Measurements from ENCODE around the gene SFMBT1.

Gene SFMBT1

GRCh38 chr3:52880047-52880446 is 165.8 kb downstream of the SFMBT1 start:
- DNase-seq: no peak

GRCh38 chr3:52879581-52879980 is 166.3 kb downstream of the SFMBT1 start:
- no peak for DNase-seq

DNA sequence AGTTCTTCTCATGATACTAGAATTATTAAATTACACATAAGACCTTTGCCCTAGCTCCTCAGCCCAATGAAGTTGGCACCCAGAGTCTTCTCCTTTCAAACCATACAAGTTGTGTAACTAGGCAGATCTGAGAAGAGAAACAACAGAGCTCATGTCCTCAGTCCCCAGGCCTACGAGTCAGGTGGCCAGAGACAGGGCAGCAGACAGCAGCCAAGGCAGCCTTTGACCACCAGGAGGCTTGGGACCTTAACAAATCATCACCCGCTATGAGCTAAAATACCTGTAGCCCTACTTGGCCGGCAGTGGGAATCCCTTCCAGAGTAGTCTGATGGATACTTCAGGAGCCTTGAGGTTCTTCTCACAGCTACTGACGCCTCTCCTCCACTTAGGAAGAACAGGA is 166.8 kb downstream of the SFMBT1 start:
- DNase-seq: no peak

- no peak for DNase-seq
Observed at GRCh38 chr3:52877085-52877484, 168.8 kb downstream of the SFMBT1 start.

GRCh38 chr3:52874864-52875587 is 170.8 kb downstream of the SFMBT1 start:
- DNase-seq: no peak

- DNase-seq: no peak
Observed at GRCh38 chr3:52874160-52874701, 171.6 kb downstream of the SFMBT1 start.

DNA sequence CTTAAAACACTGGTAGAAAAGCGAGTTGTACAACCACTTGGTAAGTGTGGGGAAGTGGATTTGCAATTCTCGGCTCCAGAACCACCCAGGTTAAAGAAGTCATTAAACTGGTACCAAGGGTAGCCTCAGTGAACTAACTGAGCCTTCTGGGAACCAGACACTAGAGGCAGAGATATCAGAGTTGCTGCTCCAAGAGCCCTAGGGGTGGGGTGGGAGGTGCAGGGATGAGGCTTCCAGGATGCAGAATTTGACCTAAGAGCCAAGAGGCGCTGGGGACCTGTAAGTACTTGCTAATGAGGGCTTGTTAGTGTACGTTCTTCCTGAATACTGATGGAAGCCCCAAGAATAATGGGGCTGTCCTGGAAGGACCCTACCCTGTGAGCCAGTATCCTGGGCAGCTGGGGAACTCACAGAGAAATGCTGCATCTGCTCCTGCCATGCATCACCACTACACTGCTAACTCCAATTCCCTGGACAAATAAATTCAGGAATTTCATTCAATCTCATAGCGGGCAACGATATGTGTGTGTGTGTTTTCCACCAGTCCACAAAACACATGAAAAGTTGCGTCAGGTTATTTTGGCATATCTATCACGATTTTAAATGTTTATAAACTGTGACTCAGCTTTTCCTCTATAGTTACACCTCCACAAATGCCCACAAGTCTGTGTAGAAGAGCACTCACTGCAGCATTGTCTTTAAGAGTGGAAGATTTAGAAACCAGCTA is 172.3 kb downstream of the SFMBT1 start:
- no peak for DNase-seq

- no peak for DNase-seq
Observed at GRCh38 chr3:52872245-52872644, 173.6 kb downstream of the SFMBT1 start.

DNA sequence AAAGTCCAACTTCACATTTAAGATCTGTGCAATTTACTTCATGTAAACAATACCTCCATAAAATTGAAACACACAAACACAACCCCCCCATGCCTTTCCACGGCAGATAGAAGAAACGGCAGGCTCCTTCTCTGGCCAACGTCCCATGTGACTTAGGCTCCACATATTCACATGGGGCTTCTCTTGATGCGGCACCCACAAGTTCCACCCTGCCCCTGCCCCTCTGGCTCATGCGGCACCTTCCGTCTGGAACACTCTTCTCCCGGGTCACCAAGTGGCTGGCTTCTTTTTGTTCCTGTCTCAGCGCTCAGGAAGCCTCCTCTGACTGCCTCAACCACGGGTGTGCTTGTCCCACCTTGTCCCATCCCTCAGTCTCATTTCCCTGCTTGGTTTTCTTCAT is 174.1 kb downstream of the SFMBT1 start:
- DNase-seq: no peak

- DNase-seq: no peak
Observed at GRCh38 chr3:52870471-52870870, 175.4 kb downstream of the SFMBT1 start.

DNA sequence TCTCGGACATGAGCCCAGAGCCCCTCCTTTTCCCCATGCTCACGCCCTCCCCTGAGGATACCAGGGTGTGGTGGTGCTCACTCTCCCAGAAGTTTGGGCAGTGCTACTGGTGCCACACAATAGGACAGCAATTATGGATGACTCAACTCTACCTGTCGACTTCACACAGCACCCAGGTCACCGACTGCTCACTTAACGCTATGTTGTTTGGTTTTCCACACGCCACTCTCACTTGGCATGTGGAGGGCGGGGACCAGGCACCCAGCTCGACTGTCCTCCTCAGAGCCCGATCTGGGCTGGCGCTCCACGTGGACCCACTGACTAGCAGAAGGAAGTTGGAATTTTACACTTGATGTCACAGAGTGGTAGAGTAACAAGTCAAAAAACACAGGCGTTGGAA is 179.4 kb downstream of the SFMBT1 start:
- DNase-seq: no peak

DNA sequence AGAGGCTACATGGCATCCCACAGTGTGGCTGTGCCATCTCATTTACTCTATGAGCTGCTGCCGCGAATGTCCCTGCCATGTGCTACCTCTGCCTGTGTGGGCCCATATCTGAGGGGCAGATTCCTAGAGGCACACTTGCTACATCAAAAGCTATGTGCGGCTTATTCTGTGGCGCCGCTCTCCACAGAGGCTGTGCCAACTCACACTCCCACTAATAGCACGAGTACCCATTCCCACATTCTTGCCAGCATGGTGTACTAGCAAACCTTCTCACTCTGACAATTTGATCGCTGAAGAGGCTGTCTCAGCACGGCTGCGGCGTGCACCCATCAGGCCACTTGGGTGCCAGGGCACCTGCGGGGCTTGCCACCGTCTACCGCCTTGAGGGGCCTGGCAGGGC is 179.9 kb downstream of the SFMBT1 start:
- no peak for DNase-seq

DNA sequence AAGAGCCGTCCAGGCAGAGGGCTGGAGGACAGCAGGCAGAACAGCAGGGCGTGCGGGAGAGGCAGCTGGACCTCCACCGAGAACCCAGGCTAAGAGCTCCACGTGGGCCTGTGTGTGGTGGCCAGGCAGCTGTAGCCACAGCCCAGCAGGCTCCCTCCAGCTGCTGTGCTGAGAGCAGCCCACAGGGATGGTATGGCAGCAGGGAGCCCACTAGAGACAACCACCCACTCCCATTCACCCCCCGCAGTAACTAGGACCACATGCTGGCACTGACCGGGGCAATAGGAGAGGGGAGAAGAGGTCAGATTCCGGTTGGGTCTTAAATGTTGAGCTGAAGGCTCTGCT is 185.5 kb downstream of the SFMBT1 start:
- no peak for DNase-seq

- DNase-seq: no peak
Observed at GRCh38 chr3:52859686-52860423, 186.0 kb downstream of the SFMBT1 start.

- no peak for DNase-seq
Observed at GRCh38 chr3:52857864-52858263, 188.0 kb downstream of the SFMBT1 start.

DNA sequence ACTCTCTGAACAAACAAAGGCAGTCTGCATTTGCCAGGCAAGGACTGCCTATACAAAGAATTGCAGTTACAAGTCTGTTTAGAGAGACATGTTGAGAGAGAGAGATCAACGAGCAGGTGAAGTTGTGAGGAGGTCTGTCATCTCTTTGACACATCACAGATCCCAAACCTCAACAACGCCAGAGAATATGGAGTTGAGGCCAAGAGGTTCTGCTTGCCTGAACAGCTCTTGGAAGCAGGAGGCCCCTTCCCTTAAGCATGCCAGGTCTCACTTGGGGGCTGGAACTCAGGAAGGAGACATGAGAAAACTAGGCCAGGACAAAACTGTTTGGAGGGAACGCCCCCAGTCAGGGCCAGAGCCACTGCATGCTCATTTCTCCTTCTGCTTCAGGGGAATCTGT is 188.7 kb downstream of the SFMBT1 start:
- DNase-seq: no peak

- DNase-seq: no peak
Observed at GRCh38 chr3:52856666-52857065, 189.2 kb downstream of the SFMBT1 start.

DNA sequence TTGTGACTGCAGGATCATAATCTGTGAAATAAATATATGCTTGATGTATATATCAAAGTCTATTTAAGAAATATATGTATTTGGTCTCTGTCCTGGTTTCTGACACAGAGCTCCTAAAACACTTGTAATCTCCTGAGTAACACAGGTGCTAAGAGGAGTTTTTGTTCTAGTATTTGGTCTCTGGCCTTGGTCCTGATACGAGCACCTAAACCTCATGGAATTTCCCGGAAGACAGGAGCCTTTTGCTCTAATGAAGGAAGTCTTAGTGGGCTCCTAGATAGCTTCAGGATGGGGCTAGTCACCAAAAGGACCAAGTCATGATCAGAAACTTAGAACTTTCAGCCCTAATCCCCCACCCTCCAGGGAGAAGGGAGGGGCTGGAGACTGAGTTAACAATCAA is 191.9 kb downstream of the SFMBT1 start:
- no peak for DNase-seq
